ENCODE measurements around the gene RNF223. TPM values are rescaled to one million over a fixed set of nuclear protein-coding genes. Genes with fewer than 3 reads are reported as not detected.

Gene RNF223
- total RNA-seq, 1 donor from 2014 or later = not detected

DNA sequence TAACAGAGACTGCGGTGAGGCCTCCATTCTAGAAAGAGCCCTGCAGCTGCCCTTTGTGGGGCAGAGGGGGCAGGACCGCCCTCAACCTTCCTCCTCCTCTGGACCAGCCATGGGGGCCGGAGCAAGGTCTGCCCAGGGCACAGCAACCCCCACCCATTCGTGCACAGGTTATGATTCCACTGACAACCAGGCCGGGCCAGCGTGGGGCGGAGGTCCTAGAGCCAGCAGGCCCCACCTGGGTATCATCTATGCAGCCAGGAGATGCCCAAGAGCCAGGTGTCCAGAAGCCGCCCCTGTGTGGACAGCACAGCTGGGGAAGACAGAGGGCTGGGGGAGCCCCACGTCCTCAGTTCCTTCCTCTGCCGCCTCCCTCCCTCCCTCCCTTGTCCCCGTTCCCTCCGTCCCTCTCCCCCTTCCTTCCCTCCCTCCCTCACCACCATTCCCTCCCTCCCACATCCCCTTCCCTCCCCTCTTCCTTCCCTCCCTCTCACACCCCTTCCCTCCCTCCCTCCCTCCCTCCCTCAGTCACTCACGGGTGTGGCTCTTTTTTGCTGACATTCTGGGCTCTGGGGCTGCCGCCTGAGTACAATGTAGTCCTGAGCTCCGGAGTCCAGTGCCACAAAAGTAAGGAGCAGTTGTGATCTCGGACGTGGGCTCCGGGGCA lies 12.3 kb downstream of the RNF223 start:
- no peak for DNase-seq
- no peaks in the 10 kb centered on the region for H3K9me3 ChIP-seq (replicated peaks)
- H3K4me3 ChIP-seq = no peak overlapping the region
- TF ChIP-seq, protein P1, sequence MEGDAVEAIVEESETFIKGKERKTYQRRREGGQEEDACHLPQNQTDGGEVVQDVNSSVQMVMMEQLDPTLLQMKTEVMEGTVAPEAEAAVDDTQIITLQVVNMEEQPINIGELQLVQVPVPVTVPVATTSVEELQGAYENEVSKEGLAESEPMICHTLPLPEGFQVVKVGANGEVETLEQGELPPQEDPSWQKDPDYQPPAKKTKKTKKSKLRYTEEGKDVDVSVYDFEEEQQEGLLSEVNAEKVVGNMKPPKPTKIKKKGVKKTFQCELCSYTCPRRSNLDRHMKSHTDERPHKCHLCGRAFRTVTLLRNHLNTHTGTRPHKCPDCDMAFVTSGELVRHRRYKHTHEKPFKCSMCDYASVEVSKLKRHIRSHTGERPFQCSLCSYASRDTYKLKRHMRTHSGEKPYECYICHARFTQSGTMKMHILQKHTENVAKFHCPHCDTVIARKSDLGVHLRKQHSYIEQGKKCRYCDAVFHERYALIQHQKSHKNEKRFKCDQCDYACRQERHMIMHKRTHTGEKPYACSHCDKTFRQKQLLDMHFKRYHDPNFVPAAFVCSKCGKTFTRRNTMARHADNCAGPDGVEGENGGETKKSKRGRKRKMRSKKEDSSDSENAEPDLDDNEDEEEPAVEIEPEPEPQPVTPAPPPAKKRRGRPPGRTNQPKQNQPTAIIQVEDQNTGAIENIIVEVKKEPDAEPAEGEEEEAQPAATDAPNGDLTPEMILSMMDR (IDR thresholded peaks at IDR 0.05; ENCODE audit: borderline replicate concordance) = no peak
- peaks cover 92% of the 10 kb centered on the region for H3K27me3 ChIP-seq (ENCODE audit: low read depth)
- H3K4me1 ChIP-seq = peaks cover 34% of the 10 kb centered on the region
- intact Hi-C loops (cut with micrococcal nuclease) = loop anchor here (10.0 kb wide), 1 partner anchor 77 kb away; the partner anchor contains the start of gene PERM1
- H3K36me3 ChIP-seq = no peaks in the 10 kb centered on the region
- no peak overlapping the region for H3K27ac ChIP-seq (replicated peaks)

DNA sequence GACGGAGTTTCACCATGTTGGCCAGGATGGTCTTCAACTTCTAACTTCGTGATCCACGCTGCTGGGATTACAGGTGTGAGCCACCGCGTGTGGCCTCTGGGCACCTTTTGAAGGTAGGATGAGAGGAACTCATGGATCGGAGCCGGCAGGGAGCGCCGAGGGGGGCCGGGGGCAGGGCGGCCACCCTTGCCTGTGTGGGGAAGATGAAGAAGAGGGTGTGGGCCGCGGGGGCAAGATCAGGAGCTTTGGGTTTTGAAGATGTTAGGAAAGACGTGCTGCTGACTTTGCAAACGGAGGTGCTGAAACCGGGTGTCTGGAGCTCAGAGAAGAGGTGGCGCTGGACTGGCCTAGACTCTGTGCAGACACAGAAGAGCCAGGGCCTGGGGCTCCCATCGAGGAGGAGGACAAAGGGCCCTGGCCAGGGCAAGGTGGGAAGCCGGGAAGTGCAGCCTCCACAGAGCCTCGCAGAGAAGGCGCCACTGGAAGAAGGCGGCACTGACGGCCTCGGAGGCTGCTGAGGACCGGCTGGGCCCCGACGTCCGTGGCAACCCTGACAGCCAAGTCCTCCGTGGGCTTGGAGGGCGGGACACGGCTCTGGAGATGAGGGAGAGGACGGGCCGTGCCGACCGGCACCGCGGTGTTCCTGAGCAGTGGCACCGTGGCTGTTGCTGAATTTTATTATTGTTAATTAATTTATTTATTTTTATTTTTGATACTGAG lies 13.7 kb downstream of the RNF223 start:
- TF ChIP-seq, protein P1 (IDR thresholded peaks at IDR 0.05; ENCODE audit: borderline replicate concordance) = no peak
- no peaks in the 10 kb centered on the region for H3K36me3 ChIP-seq
- H3K4me3 ChIP-seq = no peak overlapping the region
- intact Hi-C loops (cut with micrococcal nuclease) = loop anchor here (10.0 kb wide), 1 partner anchor 76 kb away; the partner anchor contains the start of gene PERM1
- no peak for DNase-seq
- H3K4me1 ChIP-seq = peaks cover 34% of the 10 kb centered on the region
- H3K27me3 ChIP-seq (ENCODE audit: low read depth) = peaks cover 84% of the 10 kb centered on the region
- no peaks in the 10 kb centered on the region for H3K9me3 ChIP-seq (replicated peaks)
- H3K27ac ChIP-seq (replicated peaks) = no peak overlapping the region

DNA sequence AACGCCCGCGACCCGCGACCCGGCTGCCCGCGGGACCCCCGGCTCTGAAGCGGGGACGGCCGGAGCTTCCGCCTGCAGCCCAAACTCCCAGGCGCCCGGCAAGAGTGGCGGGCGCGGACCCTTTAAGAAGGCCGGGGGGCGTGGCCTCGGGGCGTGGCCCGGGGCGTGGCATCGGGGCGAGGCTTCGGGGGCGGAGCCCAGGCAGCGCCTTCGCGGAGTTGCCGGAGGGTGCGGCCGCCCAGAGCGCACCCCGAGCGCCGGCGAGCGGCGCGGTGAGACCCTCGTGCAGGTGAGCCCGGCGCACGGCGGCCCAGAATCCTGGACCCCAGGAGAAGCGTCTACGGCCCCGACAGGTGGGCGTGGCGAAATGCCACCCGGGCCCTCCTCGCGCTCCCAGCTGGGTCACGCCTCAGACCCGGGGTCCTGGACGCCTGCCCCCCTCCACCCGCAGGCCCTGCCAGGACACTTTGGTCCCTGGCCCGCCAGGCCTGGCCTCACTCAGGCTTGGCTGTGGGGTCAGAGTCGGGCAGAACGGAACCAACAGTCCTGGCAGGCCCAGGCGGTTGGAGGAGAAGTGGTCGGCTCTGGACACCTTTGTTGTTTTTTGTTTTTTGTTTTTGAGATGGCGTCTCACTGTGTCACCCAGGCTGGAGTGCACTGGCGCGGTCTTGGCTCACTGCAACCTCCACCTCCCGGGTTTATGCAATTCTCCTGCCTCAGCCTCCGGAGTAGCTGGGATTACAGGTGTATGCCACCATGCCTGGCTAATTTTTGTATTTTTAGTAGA lies 14.4 kb downstream of the RNF223 start:
- Histone ChIP-seq H3K9me3 (replicated peaks) (no peaks in the 10 kb centered on the region), H3K27me3 (ENCODE audit: low read depth) (peaks cover 80% of the 10 kb centered on the region), H3K4me1 (peaks cover 34% of the 10 kb centered on the region), H3K4me3 (peak overlapping the region; percentile 72), H3K36me3 (peaks cover 7% of the 10 kb centered on the region), H3K27ac (replicated peaks) (no peak overlapping the region)
- intact Hi-C loops (cut with micrococcal nuclease) = loop anchor here (10.0 kb wide), 1 partner anchor 75 kb away; the partner anchor contains the start of gene PERM1
- TF ChIP-seq, protein P1 (IDR thresholded peaks at IDR 0.05; ENCODE audit: borderline replicate concordance) = no peak
- peak; percentile 89 for DNase-seq

DNA sequence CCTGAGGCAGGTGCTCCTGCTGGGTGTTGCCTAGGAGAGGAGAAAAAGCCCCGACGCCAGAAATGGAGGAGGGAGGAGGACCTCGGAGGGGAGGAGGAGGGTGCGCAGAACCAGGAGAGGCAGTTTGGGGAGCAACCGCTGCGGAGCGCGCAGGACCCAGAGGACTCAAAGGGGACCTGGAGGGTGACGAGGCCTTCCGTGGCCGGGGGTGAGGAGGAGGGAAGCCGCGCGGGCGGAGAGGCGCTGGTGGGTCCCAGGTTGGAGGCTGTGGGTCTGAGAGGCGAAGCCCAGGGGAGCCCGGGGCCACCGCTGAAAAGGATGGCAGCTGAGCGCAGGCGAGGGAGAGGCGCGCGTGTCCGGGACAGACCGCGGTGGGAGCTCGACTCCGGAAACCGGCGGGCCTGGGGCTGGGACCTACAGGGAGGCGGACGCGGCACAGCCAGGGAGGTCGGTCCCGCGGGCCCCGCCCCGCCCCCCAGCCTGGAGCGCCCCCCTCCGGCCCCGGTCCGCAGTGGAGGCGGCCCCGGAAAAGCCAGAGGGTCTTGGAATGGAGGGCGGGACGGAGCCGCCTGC lies 15.1 kb downstream of the RNF223 start:
- TF ChIP-seq, protein P1 (IDR thresholded peaks at IDR 0.05; ENCODE audit: borderline replicate concordance) = peak; percentile 43
- H3K27ac ChIP-seq (replicated peaks) = no peak overlapping the region
- peaks cover 9% of the 10 kb centered on the region for H3K36me3 ChIP-seq
- H3K4me1 ChIP-seq = peaks cover 31% of the 10 kb centered on the region
- H3K4me3 ChIP-seq = peak overlapping the region; percentile 72
- no peak for DNase-seq
- intact Hi-C loops (cut with micrococcal nuclease) = no loop called here
- no peaks in the 10 kb centered on the region for H3K9me3 ChIP-seq (replicated peaks)
- H3K27me3 ChIP-seq (ENCODE audit: low read depth) = peaks cover 74% of the 10 kb centered on the region
